ENCODE data around the gene KDF1.
"Not testable (repeated sequence)": the region's sequence is repeated elsewhere in the genome, so short reads cannot be mapped to it uniquely, and the experiment has no call there.

The KDF1 gene

DNA sequence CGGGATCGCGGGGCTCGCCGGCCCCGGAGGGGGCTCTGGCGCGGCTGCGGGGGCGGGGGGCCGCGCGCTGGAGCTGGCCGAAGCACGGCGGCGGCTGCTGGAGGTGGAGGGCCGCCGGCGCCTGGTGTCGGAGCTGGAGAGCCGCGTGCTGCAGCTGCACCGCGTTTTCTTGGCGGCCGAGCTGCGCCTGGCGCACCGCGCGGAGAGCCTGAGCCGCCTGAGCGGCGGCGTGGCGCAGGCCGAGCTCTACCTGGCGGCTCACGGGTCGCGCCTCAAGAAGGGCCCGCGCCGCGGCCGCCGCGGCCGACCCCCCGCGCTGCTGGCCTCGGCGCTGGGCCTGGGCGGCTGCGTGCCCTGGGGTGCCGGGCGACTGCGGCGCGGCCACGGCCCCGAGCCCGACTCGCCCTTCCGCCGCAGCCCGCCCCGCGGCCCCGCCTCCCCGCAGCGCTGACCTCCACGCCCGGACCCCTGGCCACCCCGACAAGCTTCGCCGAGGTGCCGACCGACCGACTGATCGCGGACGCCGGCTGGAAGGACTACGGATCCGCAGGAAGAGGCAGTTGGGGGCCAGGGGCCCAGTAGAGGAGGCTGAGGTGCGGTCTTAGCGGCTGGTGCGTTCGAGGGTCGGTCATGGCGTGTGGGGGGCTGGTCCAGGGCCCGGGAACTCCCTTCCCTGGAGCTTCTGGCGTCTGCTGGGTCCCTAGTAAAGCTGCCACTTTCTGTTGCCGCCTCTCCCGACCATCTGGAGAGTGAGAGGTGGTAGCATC is 33.9 kb upstream of the KDF1 start:
- Histone ChIP-seq H3K4me2 (ENCODE audit: low read length) (peak overlapping the region; percentile 91), H3K9ac (no peak overlapping the region), H2AFZ (peak overlapping the region; percentile 34), H3K4me3 (ENCODE audit: low read depth, low read length) (peak overlapping the region; percentile 76), H3K36me3 (ENCODE audit: control insufficient read depth, insufficient read depth, low read length) (no peaks in the 10 kb centered on the region), H3K27me3 (ENCODE audit: control insufficient read depth, insufficient read depth, low read length) (no peaks in the 10 kb centered on the region), H3K79me2 (no peaks in the 10 kb centered on the region), H3K27ac (peak overlapping the region; percentile 49), H3K9me3 (ENCODE audit: control insufficient read depth, low read length) (no peaks in the 10 kb centered on the region), H3K4me1 (no peaks in the 10 kb centered on the region)
- TF ChIP-seq CTCF (IDR thresholded peaks at IDR 0.05): no peak

- Histone ChIP-seq H3K79me2 (no peaks in the 10 kb centered on the region), H3K4me1 (no peaks in the 10 kb centered on the region), H3K9ac (no peak within 1 kb of the TSS), H2AFZ (peak within 1 kb of the TSS; percentile 62), H3K4me2 (ENCODE audit: low read length) (peak within 1 kb of the TSS; percentile 91), H3K4me3 (ENCODE audit: low read depth, low read length) (peak within 1 kb of the TSS; percentile 76), H3K36me3 (ENCODE audit: control insufficient read depth, insufficient read depth, low read length) (no peaks in the 10 kb centered on the region), H3K27ac (peak within 1 kb of the TSS; percentile 49), H3K27me3 (ENCODE audit: control insufficient read depth, insufficient read depth, low read length) (no peaks in the 10 kb centered on the region), H3K9me3 (ENCODE audit: control insufficient read depth, low read length) (no peaks in the 10 kb centered on the region)
- no peak for TF ChIP-seq CTCF (IDR thresholded peaks at IDR 0.05)
Measured at GRCh38 chr1:26993237-26994019, 33.2 kb upstream of the KDF1 start, which contains the start of gene TRNP1. Gene TRNP1 (plus strand): TSS chr1:26993692. CDS start chr1:26993787, 95 bp downstream.

- Histone ChIP-seq H3K9ac (no peak overlapping the region), H3K4me1 (peaks cover 3% of the 10 kb centered on the region), H3K4me3 (ENCODE audit: low read depth, low read length) (no peak overlapping the region), H2AFZ (no peak overlapping the region), H3K27ac (no peak overlapping the region), H3K27me3 (ENCODE audit: control insufficient read depth, insufficient read depth, low read length) (no peaks in the 10 kb centered on the region), H3K9me3 (ENCODE audit: control insufficient read depth, low read length) (no peaks in the 10 kb centered on the region), H3K79me2 (no peaks in the 10 kb centered on the region), H3K4me2 (ENCODE audit: low read length) (no peak overlapping the region), H3K36me3 (ENCODE audit: control insufficient read depth, insufficient read depth, low read length) (no peaks in the 10 kb centered on the region)
- TF ChIP-seq CTCF (IDR thresholded peaks at IDR 0.05): no peak
Measured at GRCh38 chr1:26991310-26992116, 31.2 kb upstream of the KDF1 start.

- not testable (repeated sequence) for H3K36me3 ChIP-seq (ENCODE audit: control insufficient read depth, insufficient read depth, low read length); H3K9me3 ChIP-seq (ENCODE audit: control insufficient read depth, low read length); H3K4me3 ChIP-seq (ENCODE audit: low read depth, low read length); H3K27me3 ChIP-seq (ENCODE audit: control insufficient read depth, insufficient read depth, low read length); H3K9ac ChIP-seq; H3K79me2 ChIP-seq; H3K4me2 ChIP-seq (ENCODE audit: low read length); H3K4me1 ChIP-seq; H2AFZ ChIP-seq; H3K27ac ChIP-seq
Measured at GRCh38 chr1:26989403-26990109, 29.3 kb upstream of the KDF1 start.
